Measurements from ENCODE around the gene TC2N.

DNA sequence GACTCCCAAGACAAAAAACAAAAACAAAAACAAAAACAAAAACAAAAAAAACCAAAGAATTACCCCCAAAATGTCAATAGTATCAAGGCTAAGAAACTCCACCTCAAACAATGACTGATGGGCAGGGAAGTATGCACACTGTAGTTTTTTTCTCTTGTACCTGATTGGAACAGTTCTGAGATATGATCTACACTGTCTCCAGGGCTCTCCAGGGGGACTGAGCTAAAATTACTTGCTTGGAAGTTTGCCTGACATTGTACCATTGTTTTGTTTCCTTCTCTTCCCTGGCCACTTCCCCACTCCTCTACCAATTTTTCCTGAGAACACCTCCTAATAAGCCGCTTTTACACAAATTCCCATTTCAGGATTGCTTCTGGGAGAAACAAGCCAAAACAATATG is 113.2 kb downstream of the TC2N start:
- TF ChIP-seq, protein P1, sequence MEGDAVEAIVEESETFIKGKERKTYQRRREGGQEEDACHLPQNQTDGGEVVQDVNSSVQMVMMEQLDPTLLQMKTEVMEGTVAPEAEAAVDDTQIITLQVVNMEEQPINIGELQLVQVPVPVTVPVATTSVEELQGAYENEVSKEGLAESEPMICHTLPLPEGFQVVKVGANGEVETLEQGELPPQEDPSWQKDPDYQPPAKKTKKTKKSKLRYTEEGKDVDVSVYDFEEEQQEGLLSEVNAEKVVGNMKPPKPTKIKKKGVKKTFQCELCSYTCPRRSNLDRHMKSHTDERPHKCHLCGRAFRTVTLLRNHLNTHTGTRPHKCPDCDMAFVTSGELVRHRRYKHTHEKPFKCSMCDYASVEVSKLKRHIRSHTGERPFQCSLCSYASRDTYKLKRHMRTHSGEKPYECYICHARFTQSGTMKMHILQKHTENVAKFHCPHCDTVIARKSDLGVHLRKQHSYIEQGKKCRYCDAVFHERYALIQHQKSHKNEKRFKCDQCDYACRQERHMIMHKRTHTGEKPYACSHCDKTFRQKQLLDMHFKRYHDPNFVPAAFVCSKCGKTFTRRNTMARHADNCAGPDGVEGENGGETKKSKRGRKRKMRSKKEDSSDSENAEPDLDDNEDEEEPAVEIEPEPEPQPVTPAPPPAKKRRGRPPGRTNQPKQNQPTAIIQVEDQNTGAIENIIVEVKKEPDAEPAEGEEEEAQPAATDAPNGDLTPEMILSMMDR (IDR thresholded peaks at IDR 0.05), result no peak
- TF ChIP-seq POLR2A (IDR thresholded peaks at IDR 0.05), result no peak

Measured in adrenal gland (tissue), 5 donors.